ENCODE results near the gene ELP5. TPM values are rescaled to one million over a fixed set of nuclear protein-coding genes. Genes with fewer than 3 reads are reported as not detected.

The ELP5 gene
- total and polyA plus RNA-seq, 2 of the 4 experiments (the other 2 are of a cell fraction): 39.3 to 46.6 TPM

DNA sequence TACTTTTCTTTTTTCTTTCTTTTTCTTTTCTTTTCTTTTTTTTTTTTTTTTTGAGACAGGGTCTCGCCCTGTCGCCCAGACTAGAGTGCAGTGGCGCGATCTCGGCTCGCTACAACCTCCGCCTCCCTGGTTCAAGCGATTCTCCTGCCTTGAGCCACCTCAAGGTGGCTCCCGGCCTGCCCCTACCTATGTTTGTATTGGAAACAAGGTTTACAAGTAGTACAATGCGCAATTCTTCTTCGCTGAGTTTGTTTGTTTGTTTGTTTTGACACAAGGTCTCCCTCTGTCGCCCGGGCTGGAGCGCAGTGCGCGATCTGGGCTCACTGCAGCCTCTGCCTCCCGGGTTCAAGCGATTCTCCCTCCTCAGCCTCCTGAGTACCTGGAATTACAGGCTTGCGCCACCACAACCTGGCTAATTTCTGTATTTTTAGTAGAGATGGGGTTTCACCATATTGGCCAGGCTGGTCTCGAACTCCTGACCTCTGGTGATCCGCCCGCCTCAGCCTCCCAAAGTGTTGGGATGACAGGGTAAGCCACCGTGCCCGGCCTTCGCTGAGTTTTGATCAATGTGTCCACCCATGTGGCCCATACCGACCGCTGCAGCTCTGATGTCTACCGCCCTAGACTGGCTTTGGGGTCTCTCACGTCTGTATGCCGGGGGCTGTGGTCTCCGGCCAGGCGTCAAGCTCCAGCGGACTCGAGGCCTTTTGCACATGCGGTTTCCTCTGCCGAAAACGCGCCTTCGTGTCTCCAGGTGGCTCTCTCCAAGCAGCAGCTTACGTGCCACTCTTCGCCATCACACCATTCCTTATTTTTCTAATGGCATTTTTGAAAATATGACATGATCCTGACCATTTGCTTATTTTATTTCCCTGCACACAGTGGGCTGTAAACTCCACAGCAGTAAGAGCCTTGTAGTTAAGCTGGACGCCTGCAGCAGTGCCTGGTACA lies 43.5 kb downstream of the ELP5 start:
- Histone ChIP-seq H3K4me1 (ENCODE audit: control insufficient read depth, insufficient read depth, low read length) (peaks cover 3% of the 10 kb centered on the region), H3K27ac (ENCODE audit: insufficient read depth, low read length) (no peak overlapping the region), H2BK15ac (ENCODE audit: low read depth, low read length) (no peak overlapping the region), H3K79me1 (ENCODE audit: low read depth in 1 of 2, low read length in 2 of 2) (no peaks in the 10 kb centered on the region), H3K9ac (ENCODE audit: low read depth, low read length) (no peak overlapping the region), H3K4me2 (ENCODE audit: low read depth, low read length) (peak overlapping the region; percentile 62), H2AK9ac (replicated peaks; ENCODE audit: low read depth, low read length, poor library complexity) (peak overlapping the region; percentile 23), H2BK20ac (ENCODE audit: low read depth, low read length) (no peak overlapping the region), H4K8ac (ENCODE audit: low read depth in 2 of 2, low read length in 2 of 2) (no peak overlapping the region), H4K5ac (ENCODE audit: low read depth, low read length) (no peak overlapping the region), H3K4me3 (ENCODE audit: insufficient read depth, low read depth, low read length) (no peak overlapping the region), H3K4ac (ENCODE audit: low read depth, low read length) (no peak overlapping the region), H3K23ac (ENCODE audit: low read depth, low read length) (no peak overlapping the region), H3K27me3 (ENCODE audit: control insufficient read depth, insufficient read depth, low read length) (peaks cover 51% of the 10 kb centered on the region), H3K18ac (ENCODE audit: low read depth, low read length) (no peak overlapping the region), H3K9me1 (ENCODE audit: insufficient read depth, low read length) (no peaks in the 10 kb centered on the region; the same call in 1 of the 2 replicates), H2AFZ (replicated peaks; ENCODE audit: low read length, poor library complexity) (peak overlapping the region; percentile 88), H4K91ac (ENCODE audit: insufficient read depth, low read depth, low read length) (no peak overlapping the region), H3K36me3 (ENCODE audit: control insufficient read depth, insufficient read depth, low read length) (no peaks in the 10 kb centered on the region), H2BK120ac (ENCODE audit: low read depth, low read length) (no peak overlapping the region), H2AK5ac (ENCODE audit: low read depth, low read length) (no peak overlapping the region), H3K14ac (replicated peaks; ENCODE audit: low read depth, low read length) (no peak overlapping the region), H3K9me3 (ENCODE audit: control insufficient read depth, insufficient read depth, low read length) (no peaks in the 10 kb centered on the region; the same call in 1 of the 2 replicates), H2BK5ac (ENCODE audit: low read depth, low read length, poor library complexity, severe bottlenecking) (no peak overlapping the region), H3K56ac (ENCODE audit: extremely low read depth, insufficient read depth, low read length) (no peak overlapping the region), H4K20me1 (ENCODE audit: insufficient read depth, low read length) (0 out of 2 replicates have a peak, but pooled peaks cover 3% of the 10 kb centered on the region)
- in situ Hi-C loops (cut with MboI; ENCODE audit: low sequenced_read_pairs) (no loop called here), intact Hi-C loops (cut with micrococcal nuclease) (loop anchor here (1.0 to 5.0 kb wide), 4 partner anchors 15 to 250 kb away; partner anchors contain the start of gene PHF23), dilution Hi-C loops (cut with HindIII; ENCODE audit: low sequenced_read_pairs, unreplicated experiment) (no loop called here)
- ChIA-PET POLR2A (ENCODE audit: unreplicated experiment) (no interaction called here), CTCF (interaction anchor here (0.7 to 2.0 kb wide), 6 partner anchors 10 to 250 kb away, joined by 3 to 17 read pairs (median 6); partner anchors contain the start of gene SLC2A4)
- TF ChIP-seq CHD1 (IDR thresholded peaks at IDR 0.05; ENCODE audit: low read depth, low read length): no peak
- TF ChIP-seq, protein P1, sequence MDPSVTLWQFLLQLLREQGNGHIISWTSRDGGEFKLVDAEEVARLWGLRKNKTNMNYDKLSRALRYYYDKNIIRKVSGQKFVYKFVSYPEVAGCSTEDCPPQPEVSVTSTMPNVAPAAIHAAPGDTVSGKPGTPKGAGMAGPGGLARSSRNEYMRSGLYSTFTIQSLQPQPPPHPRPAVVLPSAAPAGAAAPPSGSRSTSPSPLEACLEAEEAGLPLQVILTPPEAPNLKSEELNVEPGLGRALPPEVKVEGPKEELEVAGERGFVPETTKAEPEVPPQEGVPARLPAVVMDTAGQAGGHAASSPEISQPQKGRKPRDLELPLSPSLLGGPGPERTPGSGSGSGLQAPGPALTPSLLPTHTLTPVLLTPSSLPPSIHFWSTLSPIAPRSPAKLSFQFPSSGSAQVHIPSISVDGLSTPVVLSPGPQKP (IDR thresholded peaks at IDR 0.05; ENCODE audit: borderline replicate concordance, low read depth, low read length): no peak
- no peak for TF ChIP-seq POLR2A (IDR thresholded peaks at IDR 0.05; ENCODE audit: low read depth, low read length)
- no peak for TF ChIP-seq FOS (IDR thresholded peaks at IDR 0.05; ENCODE audit: low read depth, low read length)
- TF ChIP-seq RAD21 (IDR thresholded peaks at IDR 0.05; ENCODE audit: low read length): no peak
- TF ChIP-seq CTCF (conservative IDR thresholded peaks at IDR 0.05; ENCODE audit: low read depth, low read length): no peak
- TF ChIP-seq MAZ (IDR thresholded peaks at IDR 0.05; ENCODE audit: borderline replicate concordance, low read depth, low read length): no peak
- TF ChIP-seq RCOR1 (IDR thresholded peaks at IDR 0.05; ENCODE audit: insufficient replicate concordance, low read length): no peak
- no peak for TF ChIP-seq MAFK (IDR thresholded peaks at IDR 0.05; ENCODE audit: low read depth, low read length)
- TF ChIP-seq CEBPB (IDR thresholded peaks at IDR 0.05; ENCODE audit: low read depth, low read length): no peak
- no peak for TF ChIP-seq NFE2L2 (IDR thresholded peaks at IDR 0.05; ENCODE audit: low read depth, low read length)
- TF ChIP-seq SMC3 (IDR thresholded peaks at IDR 0.05; ENCODE audit: low read depth, low read length): no peak
- TF ChIP-seq BHLHE40 (IDR thresholded peaks at IDR 0.05; ENCODE audit: low read depth, low read length): no peak
- no peak for TF ChIP-seq RFX5 (IDR thresholded peaks at IDR 0.05; ENCODE audit: low read depth, low read length)
- no TSS peak for BruUV-seq (replicated peaks)
- WGBS, 2 experiments (ENCODE audit: extremely low coverage in 2 of 2, insufficient read length in 1 of 2): 54% methylated on average over 16 of the region's 42 CpGs; no CpG with 5 or more reads in 1 of the 2 experiments
- no peak for DNase-seq
- no peak for ATAC-seq (ENCODE audit: low read depth)
